ENCODE results near the gene G3BP2.

G3BP2 gene

DNA sequence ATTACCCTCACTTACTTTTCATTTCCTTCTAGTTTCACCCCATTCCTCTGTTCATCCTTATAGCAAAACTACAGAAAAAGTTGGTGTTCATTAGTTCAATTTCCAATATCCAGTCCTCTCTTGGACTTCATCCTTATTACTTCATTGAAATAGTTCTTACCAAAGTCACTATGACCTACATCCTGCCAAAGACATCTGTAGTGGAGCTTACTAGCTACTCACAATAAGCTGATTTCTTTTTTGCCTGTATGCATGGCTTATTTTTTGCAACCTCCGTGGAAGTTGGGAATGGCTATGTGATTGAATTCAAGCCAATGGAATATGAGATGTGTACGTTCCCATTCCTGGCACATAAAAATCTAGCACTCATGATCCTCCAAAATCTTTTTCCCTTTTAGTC lies 38.3 kb downstream of the G3BP2 start:
- no peak overlapping the region for H3K4me3 ChIP-seq (ENCODE audit: low read depth in 1 of 2, low read length in 2 of 2)
- H3K27ac ChIP-seq (ENCODE audit: low read depth, low read length) = no peak overlapping the region
- H3K27me3 ChIP-seq (ENCODE audit: control insufficient read depth in 1 of 2, insufficient read depth in 2 of 2, low read length in 2 of 2) = no peaks in the 10 kb centered on the region
- H3K9ac ChIP-seq (ENCODE audit: low read length) = no peak overlapping the region
- peaks cover 4% of the 10 kb centered on the region for H3K4me1 ChIP-seq (ENCODE audit: insufficient read depth, low read length)
- H3K9me3 ChIP-seq (ENCODE audit: low read length) = no peaks in the 10 kb centered on the region
- no peaks in the 10 kb centered on the region for H3K36me3 ChIP-seq (ENCODE audit: insufficient read depth, low read length)

DNA sequence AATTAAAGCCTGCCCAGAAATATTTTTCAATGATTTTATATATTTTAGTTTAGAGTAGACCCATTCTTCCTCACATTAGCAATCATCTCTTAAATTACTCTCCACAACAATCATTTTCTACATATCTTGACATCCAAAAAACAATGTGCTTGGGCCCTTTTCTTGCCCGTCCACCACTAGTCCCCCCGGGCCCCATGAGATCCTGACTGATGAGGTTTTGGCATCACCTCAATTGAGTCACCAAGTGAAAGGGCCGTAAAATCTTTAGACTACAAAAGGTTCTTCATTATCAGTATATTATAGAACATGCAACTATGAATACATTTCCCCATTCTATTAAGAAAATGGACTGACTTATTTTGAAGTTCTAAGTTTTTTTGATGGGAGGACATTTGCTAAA lies 38.9 kb downstream of the G3BP2 start:
- Histone ChIP-seq H3K27me3 (ENCODE audit: control insufficient read depth in 1 of 2, insufficient read depth in 2 of 2, low read length in 2 of 2) (no peaks in the 10 kb centered on the region), H3K27ac (ENCODE audit: low read depth, low read length) (no peak overlapping the region), H3K36me3 (ENCODE audit: insufficient read depth, low read length) (no peaks in the 10 kb centered on the region), H3K9me3 (ENCODE audit: low read length) (no peaks in the 10 kb centered on the region), H3K9ac (ENCODE audit: low read length) (no peak overlapping the region), H3K4me3 (ENCODE audit: low read depth in 1 of 2, low read length in 2 of 2) (no peak overlapping the region), H3K4me1 (ENCODE audit: insufficient read depth, low read length) (peaks cover 6% of the 10 kb centered on the region)

GRCh38 chr4:75633846-75634245 lies 39.4 kb downstream of the G3BP2 start:
- Histone ChIP-seq H3K4me1 (ENCODE audit: insufficient read depth, low read length) (peaks cover 9% of the 10 kb centered on the region), H3K4me3 (ENCODE audit: low read depth in 1 of 2, low read length in 2 of 2) (no peak overlapping the region), H3K9me3 (ENCODE audit: low read length) (no peaks in the 10 kb centered on the region), H3K9ac (ENCODE audit: low read length) (no peak overlapping the region), H3K27ac (ENCODE audit: low read depth, low read length) (no peak overlapping the region), H3K27me3 (ENCODE audit: control insufficient read depth in 1 of 2, insufficient read depth in 2 of 2, low read length in 2 of 2) (no peaks in the 10 kb centered on the region), H3K36me3 (ENCODE audit: insufficient read depth, low read length) (no peaks in the 10 kb centered on the region)

DNA sequence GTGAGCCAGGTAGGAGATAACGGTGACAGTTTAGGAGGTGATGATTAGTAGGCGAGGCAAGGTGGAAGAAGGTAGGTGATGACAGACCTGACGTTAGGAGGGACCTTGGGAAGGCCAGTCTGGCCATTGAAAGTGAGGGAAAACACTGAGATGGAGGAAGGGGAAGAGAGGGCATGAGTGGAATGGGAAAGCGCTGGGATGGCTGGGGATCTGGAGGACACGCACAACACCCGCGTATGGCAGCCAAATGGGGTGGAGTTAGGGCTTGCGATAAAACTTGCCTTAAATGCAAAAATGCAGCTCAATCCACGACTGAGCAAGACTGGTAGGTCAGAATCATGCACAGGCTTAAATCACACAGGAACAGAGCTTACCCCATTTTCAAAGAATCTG lies 42.3 kb downstream of the G3BP2 start:
- H3K9ac ChIP-seq (ENCODE audit: low read length) = peak overlapping the region; percentile 69
- H3K27ac ChIP-seq (ENCODE audit: low read depth, low read length) = no peak overlapping the region
- H3K4me3 ChIP-seq (ENCODE audit: low read depth in 1 of 2, low read length in 2 of 2) = peak overlapping the region; percentile 51 to 99
- no peaks in the 10 kb centered on the region for H3K36me3 ChIP-seq (ENCODE audit: insufficient read depth, low read length)
- no peaks in the 10 kb centered on the region for H3K9me3 ChIP-seq (ENCODE audit: low read length)
- H3K27me3 ChIP-seq (ENCODE audit: control insufficient read depth in 1 of 2, insufficient read depth in 2 of 2, low read length in 2 of 2) = no peaks in the 10 kb centered on the region
- peaks cover 9% of the 10 kb centered on the region for H3K4me1 ChIP-seq (ENCODE audit: insufficient read depth, low read length)

DNA sequence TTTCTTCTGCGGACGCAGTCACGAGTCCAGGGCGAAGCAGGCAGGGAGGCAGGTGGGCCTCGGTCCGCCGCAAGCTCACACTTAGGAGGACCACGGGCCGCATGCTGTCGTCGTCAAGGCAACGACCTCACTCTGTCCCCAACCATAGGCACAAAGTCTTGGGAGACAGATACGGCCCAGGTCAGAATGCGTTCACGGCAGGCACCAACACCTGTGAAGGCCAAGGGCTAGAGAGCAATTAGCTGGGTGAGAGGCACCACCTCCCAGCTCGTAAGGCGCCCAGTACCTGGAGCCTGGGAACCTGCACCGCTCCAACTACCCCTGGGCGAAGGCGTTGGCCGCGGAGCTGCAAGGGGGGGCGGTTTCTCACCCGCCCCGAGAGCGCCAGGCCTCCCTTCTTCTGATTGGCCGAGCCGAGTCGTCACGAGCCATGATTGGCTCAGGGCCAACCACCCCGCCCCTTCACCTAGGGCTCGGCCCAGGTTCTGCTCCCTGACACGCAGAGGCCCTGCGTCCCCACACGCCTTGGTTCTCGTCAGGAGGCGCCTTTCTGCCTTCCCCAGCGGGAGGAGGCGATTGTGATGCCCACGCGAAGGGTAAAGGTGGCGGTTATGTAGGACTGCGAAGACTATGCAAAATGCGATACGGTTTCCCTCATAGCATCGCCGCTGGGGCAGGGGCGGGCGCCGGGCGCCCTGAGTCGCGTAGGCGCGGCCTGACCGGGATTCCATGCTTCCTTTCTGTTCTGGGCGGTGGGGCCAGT lies 42.9 kb downstream of the G3BP2 start, which contains the start of gene CDKL2:
TSS of gene CDKL2 (minus strand) at position 355 of the 763 bp plus-strand sequence. CDS start 4,540 bp downstream, outside the sequence.
- H3K27ac ChIP-seq (ENCODE audit: low read depth, low read length) = no peak within 1 kb of the TSS
- peaks cover 9% of the 10 kb centered on the region for H3K4me1 ChIP-seq (ENCODE audit: insufficient read depth, low read length)
- no peaks in the 10 kb centered on the region for H3K36me3 ChIP-seq (ENCODE audit: insufficient read depth, low read length)
- no peaks in the 10 kb centered on the region for H3K9me3 ChIP-seq (ENCODE audit: low read length)
- peak within 1 kb of the TSS; percentile 51 to 99 for H3K4me3 ChIP-seq (ENCODE audit: low read depth in 1 of 2, low read length in 2 of 2)
- H3K9ac ChIP-seq (ENCODE audit: low read length) = peak within 1 kb of the TSS; percentile 69
- H3K27me3 ChIP-seq (ENCODE audit: control insufficient read depth in 1 of 2, insufficient read depth in 2 of 2, low read length in 2 of 2) = no peaks in the 10 kb centered on the region

- H3K36me3 ChIP-seq (ENCODE audit: insufficient read depth, low read length) = no peaks in the 10 kb centered on the region
- H3K9ac ChIP-seq (ENCODE audit: low read length) = no peak overlapping the region
- H3K9me3 ChIP-seq (ENCODE audit: low read length) = no peaks in the 10 kb centered on the region
- H3K27ac ChIP-seq (ENCODE audit: low read depth, low read length) = no peak overlapping the region
- no peak overlapping the region for H3K4me3 ChIP-seq (ENCODE audit: low read depth in 1 of 2, low read length in 2 of 2)
- H3K27me3 ChIP-seq (ENCODE audit: control insufficient read depth in 1 of 2, insufficient read depth in 2 of 2, low read length in 2 of 2) = no peaks in the 10 kb centered on the region
- peaks cover 9% of the 10 kb centered on the region for H3K4me1 ChIP-seq (ENCODE audit: insufficient read depth, low read length)
Measured at GRCh38 chr4:75629239-75629638, 44.0 kb downstream of the G3BP2 start.

- H3K4me1 ChIP-seq (ENCODE audit: insufficient read depth, low read length) = no peaks in the 10 kb centered on the region
- H3K27ac ChIP-seq (ENCODE audit: low read depth, low read length) = no peak overlapping the region
- H3K36me3 ChIP-seq (ENCODE audit: insufficient read depth, low read length) = no peaks in the 10 kb centered on the region
- H3K9ac ChIP-seq (ENCODE audit: low read length) = no peak overlapping the region
- no peak overlapping the region for H3K4me3 ChIP-seq (ENCODE audit: low read depth in 1 of 2, low read length in 2 of 2)
- no peaks in the 10 kb centered on the region for H3K27me3 ChIP-seq (ENCODE audit: control insufficient read depth in 1 of 2, insufficient read depth in 2 of 2, low read length in 2 of 2)
- H3K9me3 ChIP-seq (ENCODE audit: low read length) = no peaks in the 10 kb centered on the region
Measured at GRCh38 chr4:75623026-75623425, 50.2 kb downstream of the G3BP2 start.

DNA sequence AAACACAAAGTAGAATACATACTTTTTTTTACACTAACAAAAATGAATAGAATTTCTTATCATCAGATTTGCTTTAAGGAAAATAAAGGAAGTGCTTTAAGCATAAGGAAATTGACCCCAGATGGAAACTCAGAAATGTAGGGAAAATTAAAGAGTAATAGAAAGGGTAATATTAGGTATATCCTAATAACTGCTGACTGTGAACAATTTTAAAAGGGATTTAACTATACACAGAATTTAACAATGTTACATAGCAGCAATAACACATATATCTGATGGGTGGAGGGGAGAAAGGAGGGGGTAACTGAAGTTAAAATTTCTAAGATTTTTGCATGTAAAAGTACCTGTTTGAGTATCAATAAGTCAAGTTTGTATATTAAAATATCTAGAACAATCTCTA lies 51.5 kb downstream of the G3BP2 start:
- Histone ChIP-seq H3K9ac (ENCODE audit: low read length) (no peak overlapping the region), H3K27ac (ENCODE audit: low read depth, low read length) (no peak overlapping the region), H3K4me3 (ENCODE audit: low read depth in 1 of 2, low read length in 2 of 2) (no peak overlapping the region), H3K9me3 (ENCODE audit: low read length) (no peaks in the 10 kb centered on the region), H3K27me3 (ENCODE audit: control insufficient read depth in 1 of 2, insufficient read depth in 2 of 2, low read length in 2 of 2) (no peaks in the 10 kb centered on the region), H3K4me1 (ENCODE audit: insufficient read depth, low read length) (no peaks in the 10 kb centered on the region), H3K36me3 (ENCODE audit: insufficient read depth, low read length) (no peaks in the 10 kb centered on the region)

GRCh38 chr4:75612306-75612705 lies 60.9 kb downstream of the G3BP2 start:
- Histone ChIP-seq H3K4me1 (ENCODE audit: insufficient read depth, low read length) (no peaks in the 10 kb centered on the region), H3K9ac (ENCODE audit: low read length) (no peak overlapping the region), H3K27ac (ENCODE audit: low read depth, low read length) (no peak overlapping the region), H3K27me3 (ENCODE audit: control insufficient read depth in 1 of 2, insufficient read depth in 2 of 2, low read length in 2 of 2) (no peaks in the 10 kb centered on the region), H3K36me3 (ENCODE audit: insufficient read depth, low read length) (no peaks in the 10 kb centered on the region), H3K4me3 (ENCODE audit: low read depth in 1 of 2, low read length in 2 of 2) (no peak overlapping the region), H3K9me3 (ENCODE audit: low read length) (no peaks in the 10 kb centered on the region)

DNA sequence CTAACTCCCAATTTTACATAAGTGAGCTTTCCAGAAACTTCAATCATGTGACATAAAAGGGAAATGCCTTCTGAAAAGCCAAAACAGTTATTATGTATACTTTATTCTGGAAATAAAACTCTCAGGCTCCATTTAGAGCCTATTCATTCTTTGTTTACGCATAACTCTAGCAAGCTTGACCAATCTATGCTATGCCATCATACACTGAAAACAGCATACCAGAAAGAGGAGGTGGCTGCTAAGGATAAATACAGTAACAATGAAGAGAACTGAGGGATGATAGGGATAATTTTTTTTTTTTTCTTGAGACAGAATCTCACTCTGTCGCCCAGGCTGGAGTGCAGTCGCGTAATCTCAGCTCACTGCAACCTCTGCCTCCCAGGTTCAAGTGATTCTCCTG lies 67.3 kb downstream of the G3BP2 start:
- Histone ChIP-seq H3K4me3 (ENCODE audit: low read depth in 1 of 2, low read length in 2 of 2) (no peak overlapping the region), H3K27ac (ENCODE audit: low read depth, low read length) (no peak overlapping the region), H3K9ac (ENCODE audit: low read length) (no peak overlapping the region), H3K4me1 (ENCODE audit: insufficient read depth, low read length) (no peaks in the 10 kb centered on the region), H3K27me3 (ENCODE audit: control insufficient read depth in 1 of 2, insufficient read depth in 2 of 2, low read length in 2 of 2) (no peaks in the 10 kb centered on the region), H3K9me3 (ENCODE audit: low read length) (no peaks in the 10 kb centered on the region), H3K36me3 (ENCODE audit: insufficient read depth, low read length) (no peaks in the 10 kb centered on the region)

GRCh38 chr4:75599647-75600046 lies 73.6 kb downstream of the G3BP2 start:
- H3K4me1 ChIP-seq (ENCODE audit: insufficient read depth, low read length) = no peaks in the 10 kb centered on the region
- no peaks in the 10 kb centered on the region for H3K9me3 ChIP-seq (ENCODE audit: low read length)
- no peak overlapping the region for H3K27ac ChIP-seq (ENCODE audit: low read depth, low read length)
- no peak overlapping the region for H3K4me3 ChIP-seq (ENCODE audit: low read depth in 1 of 2, low read length in 2 of 2)
- H3K9ac ChIP-seq (ENCODE audit: low read length) = no peak overlapping the region
- H3K36me3 ChIP-seq (ENCODE audit: insufficient read depth, low read length) = peaks cover 4% of the 10 kb centered on the region
- H3K27me3 ChIP-seq (ENCODE audit: control insufficient read depth in 1 of 2, insufficient read depth in 2 of 2, low read length in 2 of 2) = no peaks in the 10 kb centered on the region

GRCh38 chr4:75598390-75598789 lies 74.8 kb downstream of the G3BP2 start:
- Histone ChIP-seq H3K27ac (ENCODE audit: low read depth, low read length) (no peak overlapping the region), H3K27me3 (ENCODE audit: control insufficient read depth in 1 of 2, insufficient read depth in 2 of 2, low read length in 2 of 2) (no peaks in the 10 kb centered on the region), H3K4me1 (ENCODE audit: insufficient read depth, low read length) (no peaks in the 10 kb centered on the region), H3K9ac (ENCODE audit: low read length) (no peak overlapping the region), H3K9me3 (ENCODE audit: low read length) (no peaks in the 10 kb centered on the region), H3K36me3 (ENCODE audit: insufficient read depth, low read length) (peaks cover 4% of the 10 kb centered on the region), H3K4me3 (ENCODE audit: low read depth in 1 of 2, low read length in 2 of 2) (no peak overlapping the region)

Measured in muscle layer of colon (tissue), 2 donors.